K562 (cell line): ENCODE data around the gene BIN1. TPM values are rescaled to one million over a fixed set of nuclear protein-coding genes. Genes with fewer than 3 reads are reported as not detected.

Experiments
- ATAC-seq: fragments of 200-7000 bp; cut with Tn5 transposase; 3 replicates; pipeline ENCODE4 v1.9.1; 2020; ENCODE audit warnings: moderate library complexity
- BruUV-seq: library from RNA; stranded (reverse); fragments of 400-500 nt; replicated peaks from 2 replicates; lab custom pipeline; 2021; lab: Mats Ljungman, UMichigan
- CTCF ChIA-PET: fragments of 300-600 bp; formaldehyde crosslinking; extraction: SDS; loops from one replicate; lab custom pipeline; 2021; ENCODE audit warnings: low intra/inter-chr PET ratio; lab: Yijun Ruan, JAX
- POLR2A ChIA-PET: fragments of 300-600, 350-650 bp; sonication (Branson Sonifier 250); formaldehyde crosslinking; extraction: SDS; loops from one replicate; lab custom pipeline; 2021; ENCODE audit warnings: antibody characterized with exemption, inconsistent platforms; lab: Yijun Ruan, JAX
- DNase-seq, 4 experiments: peaks; one replicate each; pipeline versions ENCODE4 v3.0.0 to v3.0.0-alpha.2; 2011 to 2018; ENCODE audit warnings: low spot score in 3 of 4, mixed read lengths in 3 of 4; ENCODE audit errors: extremely low read depth in 1 of 4
- FAIRE-seq: peaks from 2 replicates; lab custom pipeline; 2011; peaks lifted over from hg19 to GRCh38; lab: Jason Lieb, UNC
- H2AFZ ChIP-seq: 2 replicates; pipeline ENCODE4 v1.6.0; 2011; ENCODE audit warnings: low read depth, low read length, control low read depth, inconsistent platforms
- H3K27ac ChIP-seq: fragments of 200-600 bp; 3 replicates; pipeline ENCODE4 v1.8.0; 2011; ENCODE audit warnings: low read depth, mild to moderate bottlenecking, control low read depth, inconsistent platforms, low read length, moderate library complexity, mixed read lengths; ENCODE audit errors: extremely low read depth
- H3K27me3 ChIP-seq, 2 experiments: fragments of 300-600 bp in 1 of 2; 2 replicates in 1 of 2; 3 replicates in 1 of 2; pipeline versions ENCODE4 v1.6.0 to v1.8.0; 2011; ENCODE audit warnings: inconsistent platforms in 2 of 2, low read length in 2 of 2, mild to moderate bottlenecking in 1 of 2, mixed read lengths in 1 of 2, moderate library complexity in 1 of 2; ENCODE audit not compliant: control insufficient read depth in 2 of 2, insufficient read depth in 2 of 2
- H3K36me3 ChIP-seq: fragments of 300-600 bp; 3 replicates; pipeline ENCODE4 v1.8.0; 2011; ENCODE audit warnings: mild to moderate bottlenecking, low read length, inconsistent platforms; ENCODE audit not compliant: control insufficient read depth, insufficient read depth
- H3K4me1 ChIP-seq, 2 experiments: fragments of 200-600 bp in 1 of 2; replicated peaks in 1 of 2; 2 replicates in 1 of 2; 3 replicates in 1 of 2; pipeline versions ENCODE4 v1.5.1 to v1.8.0; 2011; ENCODE audit warnings: inconsistent platforms in 2 of 2, low read length in 2 of 2, mild to moderate bottlenecking in 1 of 2, mixed read lengths in 1 of 2, moderate library complexity in 1 of 2; ENCODE audit not compliant: control insufficient read depth in 2 of 2, insufficient read depth in 2 of 2
- H3K4me2 ChIP-seq: 2 replicates; pipeline ENCODE4 v1.6.1; 2011; ENCODE audit warnings: low read length, control low read depth, inconsistent platforms, mixed read lengths; ENCODE audit not compliant: insufficient read depth
- H3K4me3 ChIP-seq: fragments of 200-600 bp; sonication (generic), shearing (Covaris generic); 2 replicates; pipeline ENCODE4 v1.5.1; 2016; ENCODE audit warnings: control low read depth, inconsistent platforms
- H3K79me2 ChIP-seq: fragments of 200-600 bp; 3 replicates; pipeline ENCODE4 v1.8.0; 2011; ENCODE audit warnings: low read length, inconsistent platforms; ENCODE audit not compliant: control insufficient read depth, insufficient read depth
- H3K9ac ChIP-seq, 2 experiments: 2 replicates each; pipeline versions ENCODE4 v1.6.0 to v1.6.1; 2011; ENCODE audit warnings: low read depth in 2 of 2, low read length in 2 of 2, control low read depth in 1 of 2, inconsistent platforms in 1 of 2, mild to moderate bottlenecking in 1 of 2, mixed read lengths in 1 of 2; ENCODE audit not compliant: insufficient read depth in 1 of 2
- H3K9me1 ChIP-seq: one replicate; pipeline ENCODE4 v1.6.0; 2011; ENCODE audit warnings: inconsistent platforms, mild to moderate bottlenecking, low read length, moderate library complexity; ENCODE audit not compliant: control insufficient read depth, insufficient read depth
- H3K9me3 ChIP-seq: replicated peaks from 2 replicates; pipeline ENCODE4 v1.5.1; 2011; ENCODE audit warnings: low read depth, low read length, inconsistent platforms; ENCODE audit not compliant: control insufficient read depth, insufficient read depth
- H4K20me1 ChIP-seq: replicated peaks from 2 replicates; pipeline ENCODE4 v1.6.1; 2011; ENCODE audit warnings: low read length, inconsistent platforms, mixed read lengths; ENCODE audit not compliant: control insufficient read depth, insufficient read depth
- ASH1L ChIP-seq: fragments of 450-650 bp; IDR thresholded peaks from 2 replicates; pipeline ENCODE4 v1.6.1; 2018; ENCODE audit warnings: borderline replicate concordance, mild to moderate bottlenecking, low read depth; ENCODE audit not compliant: partially characterized antibody
- BACH1 ChIP-seq: fragments of 200-800 bp; sonication (Bioruptor generic); IDR thresholded peaks from 2 replicates; pipeline ENCODE4 v1.6.1; 2016; ENCODE audit warnings: missing genetic modification characterization, missing compliant biosample characterization
- CEBPB ChIP-seq: fragments of 450-650 bp; IDR thresholded peaks from 2 replicates; pipeline ENCODE4 v1.6.1; 2016; ENCODE audit warnings: missing genetic modification characterization, missing compliant biosample characterization
- ESRRA ChIP-seq: fragments of 450-650 bp; IDR thresholded peaks from 2 replicates; pipeline ENCODE4 v1.6.1; 2014; ENCODE audit warnings: low read depth, mild to moderate bottlenecking, moderate library complexity, borderline replicate concordance
- ILK ChIP-seq: fragments of 450-650 bp; IDR thresholded peaks from 2 replicates; pipeline ENCODE4 v1.6.1; 2016; ENCODE audit warnings: missing genetic modification characterization, low read depth, mild to moderate bottlenecking, missing compliant biosample characterization, moderate library complexity, borderline replicate concordance
- LEF1 ChIP-seq: fragments of 450-650 bp; IDR thresholded peaks from 2 replicates; pipeline ENCODE4 v1.6.1; 2016; ENCODE audit warnings: mild to moderate bottlenecking
- MYBL2 ChIP-seq, 2 experiments: fragments of 450-650 bp in 1 of 2; sonication (generic) in 1 of 2; formaldehyde crosslinking in 1 of 2; IDR thresholded peaks; 2 replicates each; pipeline versions ENCODE4 v1.6.1 to v1.8.1; 2017 to 2022; ENCODE audit warnings: borderline replicate concordance in 1 of 2, inconsistent platforms in 1 of 2, low read depth in 1 of 2, mild to moderate bottlenecking in 1 of 2, missing genetic modification reagents in 1 of 2, moderate library complexity in 1 of 2
- POLR3G ChIP-seq: IDR thresholded peaks from 2 replicates; pipeline ENCODE4 v1.6.1; 2011; ENCODE audit not compliant: insufficient read length, insufficient replicate concordance; ENCODE audit errors: extremely low read depth
- TOE1 ChIP-seq, 2 experiments: fragments of 450-650 bp in 1 of 2; sonication (generic) in 1 of 2; formaldehyde crosslinking in 1 of 2; IDR thresholded peaks; 2 replicates each; pipeline versions ENCODE4 v1.7.1 to v1.8.0; 2016 to 2022; ENCODE audit warnings: borderline replicate concordance in 2 of 2, mild to moderate bottlenecking in 2 of 2, antibody characterized with exemption in 1 of 2, inconsistent platforms in 1 of 2, low read depth in 1 of 2, missing genetic modification reagents in 1 of 2, moderate library complexity in 1 of 2
- ZC3H4 ChIP-seq: sonication (generic); formaldehyde crosslinking; IDR thresholded peaks from 2 replicates; pipeline ENCODE4 v1.9.0; 2021; ENCODE audit warnings: missing genetic modification reagents, borderline replicate concordance
- ZNF133 ChIP-seq: fragments of 250-450 bp; sonication (Bioruptor Pico); IDR thresholded peaks from 2 replicates; pipeline ENCODE4 v1.4.0; 2020; ENCODE audit warnings: mild to moderate bottlenecking
- ZNF175 ChIP-seq: fragments of 200-800 bp; sonication (Bioruptor generic); IDR thresholded peaks from 2 replicates; pipeline ENCODE4 v1.6.1; 2016; ENCODE audit warnings: low read depth, mild to moderate bottlenecking, missing genetic modification characterization, missing compliant biosample characterization
- ZNF24 ChIP-seq: fragments of 450-650 bp; IDR thresholded peaks from 2 replicates; pipeline ENCODE4 v1.6.1; 2016
- ZNF408 ChIP-seq: fragments of 250-450 bp; sonication (Bioruptor Pico); IDR thresholded peaks from 2 replicates; pipeline ENCODE4 v1.4.0; 2020; ENCODE audit warnings: low read depth, mild to moderate bottlenecking, moderate library complexity
- WGBS: fragments of 100-300 bp; shearing (Covaris generic); methylation state at CpG from one replicate; pipeline ENCODE4 v1.1.6; 2016; ENCODE audit warnings: low coverage, mixed read lengths; ENCODE audit not compliant: insufficient coverage; ENCODE audit errors: missing lambda C conversion rate; 5-methylcytosine and 5-hydroxymethylcytosine counted together
- in situ Hi-C: fragments of 300-500 bp; cut with MboI; formaldehyde crosslinking; loops from 4 replicates; pipeline ENCODE4 v1.15.0; 2018; ENCODE audit warnings: inconsistent platforms, mixed read lengths
- intact Hi-C: fragments of 100-400 bp; cut with micrococcal nuclease; formaldehyde crosslinking; loops from 2 replicates; pipeline ENCODE4 v1.14.2; 2022
- polyA plus RNA-seq, 8 experiments: library from polyadenylated mRNA; depleted of rRNA in 4 of 8; stranded (reverse) in 5 of 8; unstranded in 3 of 8; fragments of >200 nt; fragmentation: Nextera tagmentation in 2 of 8; fragmentation: Illumina TruSeq in 1 of 8; extraction: Ambion mirVana in 2 of 8; extraction: Trizol in 1 of 8; gene quantifications; 2 replicates each; pipeline versions ENCODE4 v1.2.1 to v1.2.3, GENCODE V29; 2011 to 2014; ENCODE audit warnings: inconsistent platforms in 1 of 8, missing spikeins in 1 of 8
- total RNA-seq, 7 experiments: library from RNA; depleted of rRNA in 6 of 7; stranded (reverse); fragments of >200 nt in 6 of 7; fragmentation: Illumina TruSeq in 2 of 7; extraction: Trizol in 2 of 7; gene quantifications; 2 replicates each; pipeline versions ENCODE4 v1.2.1 to v1.2.3, GENCODE V29; 2011 to 2021; ENCODE audit warnings: low replicate concordance in 1 of 7
- TF ChIP-seq, protein P1 (sequence below), 3 experiments: fragments of 200-800 bp in 1 of 3; sonication (Bioruptor generic) in 1 of 3; sonication (generic) in 1 of 3; formaldehyde crosslinking in 1 of 3; IDR thresholded peaks; 2 replicates each; pipeline versions ENCODE4 v1.6.1 to v1.8.0; 2016 to 2022; ENCODE audit warnings: mild to moderate bottlenecking in 2 of 3, missing compliant biosample characterization in 2 of 3, missing genetic modification characterization in 2 of 3, missing genetic modification reagents in 1 of 3
- TF ChIP-seq, protein P2 (sequence below), 2 experiments: fragments of 250-450 bp in 1 of 2; fragments of 450-650 bp in 1 of 2; sonication (Bioruptor Pico) in 1 of 2; IDR thresholded peaks; 2 replicates each; pipeline versions ENCODE4 v1.6.1 to v1.8.0; 2016 to 2021; ENCODE audit warnings: mild to moderate bottlenecking in 2 of 2, moderate library complexity in 2 of 2, missing compliant biosample characterization in 1 of 2, missing genetic modification characterization in 1 of 2

Gene BIN1
- total and polyA plus RNA-seq, 9 of the 15 experiments (the other 6 are each of a cell fraction or from before 2014, with no cell fraction given) = 0.04 to 2.8 (median 0.79) TPM; not detected in 1

DNA sequence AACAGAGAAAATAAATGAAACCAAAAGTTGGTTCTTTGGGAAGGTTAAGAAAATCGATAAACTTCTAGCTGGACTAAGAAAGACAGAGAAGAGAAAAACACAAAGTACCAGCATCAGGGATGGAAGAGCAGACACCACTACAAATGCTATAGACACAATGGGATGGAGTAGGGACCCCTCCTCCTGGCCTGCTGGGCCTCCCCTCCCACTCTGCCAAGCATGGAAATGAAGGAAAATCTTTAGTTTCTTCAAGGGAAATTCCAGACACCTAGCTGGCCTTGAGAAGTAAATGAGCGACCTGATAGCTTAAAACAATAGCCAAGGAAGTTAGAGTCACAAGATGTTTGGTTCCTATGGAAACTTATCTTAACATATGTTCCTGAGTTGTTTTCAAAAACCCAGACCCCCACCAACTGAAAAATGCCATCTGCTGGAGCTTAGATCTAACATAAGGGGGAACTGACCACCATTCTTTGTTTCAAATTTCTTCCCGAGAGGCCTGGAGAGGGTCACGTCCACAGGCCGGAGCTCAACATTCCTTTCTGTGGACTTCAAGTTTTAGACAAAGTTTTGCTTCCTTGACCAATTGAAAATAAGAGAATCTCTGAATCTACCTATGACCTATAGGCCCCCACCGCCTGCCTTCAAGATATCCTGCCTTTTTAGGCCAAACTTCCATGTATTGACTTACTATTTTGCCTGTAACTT lies 101.9 kb downstream of the BIN1 start (continued):
- TF ChIP-seq, protein P1, sequence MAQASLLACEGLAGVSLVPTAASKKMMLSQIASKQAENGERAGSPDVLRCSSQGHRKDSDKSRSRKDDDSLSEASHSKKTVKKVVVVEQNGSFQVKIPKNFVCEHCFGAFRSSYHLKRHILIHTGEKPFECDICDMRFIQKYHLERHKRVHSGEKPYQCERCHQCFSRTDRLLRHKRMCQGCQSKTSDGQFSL (CRISPR knock-in tag; IDR thresholded peaks at IDR 0.05) = no peak
- TF ChIP-seq, protein P1 (tag; IDR thresholded peaks at IDR 0.05) = no peak
- TF ChIP-seq LEF1 (no peak), ZNF133 (CRISPR knock-in tag) (no peak), ASH1L (no peak), ZC3H4 (CRISPR knock-in tag) (no peak), POLR3G (no peak), ZNF408 (CRISPR knock-in tag) (no peak)

DNA sequence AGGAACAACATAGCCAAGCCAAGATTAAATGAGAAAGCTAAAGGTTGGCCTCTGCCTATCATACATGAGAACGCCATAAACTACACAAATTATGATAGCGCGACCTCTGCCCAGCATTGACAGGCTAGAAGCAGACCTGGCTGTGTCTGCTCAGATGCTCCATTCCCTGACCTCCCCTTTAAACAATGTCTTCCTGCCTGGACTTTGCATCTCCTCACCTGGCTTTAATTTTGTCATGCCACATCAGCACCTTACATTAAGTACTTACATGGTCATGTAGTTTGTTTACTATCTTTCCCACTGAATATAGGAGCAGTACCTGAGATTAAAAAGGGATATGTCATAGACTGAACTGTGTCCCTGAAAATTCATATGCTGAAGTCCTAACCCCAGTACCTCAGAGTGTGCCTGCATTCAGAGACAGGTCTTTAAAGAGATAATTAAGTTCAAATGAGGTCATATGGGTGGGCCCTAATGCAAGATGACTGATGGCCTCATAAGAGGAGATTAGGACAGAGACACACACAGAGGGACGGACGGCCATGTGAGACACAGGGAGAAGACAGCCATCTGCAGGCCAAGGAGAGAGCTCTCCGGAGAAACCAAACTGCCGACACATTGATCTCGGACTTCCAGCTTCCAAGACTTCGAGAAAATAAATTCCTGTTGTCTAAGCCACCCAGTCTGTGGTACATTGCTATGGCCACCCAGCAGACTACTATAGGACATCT lies 103.7 kb downstream of the BIN1 start:
- in situ Hi-C loops (no loop called here), intact Hi-C loops (no loop called here)
- Histone ChIP-seq H3K36me3 (no peaks in the 10 kb centered on the region), H3K27me3 (0 out of 5 replicates have a peak, but pooled peaks cover 0 to 5% of the 10 kb centered on the region in 2 experiments), H3K4me1 (peaks cover 0 to 4% of the 10 kb centered on the region in 2 experiments; a peak in 3 of 5 replicates), H3K9ac (no peak overlapping the region; a peak in 1 of 4 replicates), H3K4me3 (no peak overlapping the region), H3K27ac (no peak overlapping the region), H4K20me1 (no peaks in the 10 kb centered on the region), H2AFZ (peak overlapping the region; percentile 67; the same call in 1 of the 2 replicates), H3K79me2 (no peaks in the 10 kb centered on the region), H3K9me3 (no peaks in the 10 kb centered on the region), H3K9me1 (no peaks in the 10 kb centered on the region), H3K4me2 (no peak overlapping the region; the same call in 1 of the 2 replicates)
- ChIA-PET POLR2A (interaction anchor here (0.6 to 1.7 kb wide), 4 partner anchors 13 to 284 kb away, joined by 3 to 6 read pairs (median 3); no protein-coding TSS in a partner anchor), CTCF (no interaction called here)
- no TSS peak for BruUV-seq
- peak in 2 of 4 experiments; percentile 48 to 72 for DNase-seq
- 23% methylated on average over 9 of the region's 9 CpGs for WGBS
- peak; percentile 99 for ATAC-seq
- FAIRE-seq = peak; percentile 89
- TF ChIP-seq ZNF175 (no peak), CEBPB (0 out of 2 replicates have a peak, but pooled peaks have one; percentile 29), BACH1 (no peak), ESRRA (peak; percentile 39; the same call in 1 of the 2 replicates), MYBL2 (IDR thresholded peaks at IDR 0.05; ENCODE audit: low read depth) (no peak), MYBL2 (CRISPR knock-in tag; IDR thresholded peaks at IDR 0.05; ENCODE audit: borderline replicate concordance) (no peak), ZNF24 (no peak), TOE1 (IDR thresholded peaks at IDR 0.05; ENCODE audit: borderline replicate concordance) (no peak), TOE1 (CRISPR knock-in tag; IDR thresholded peaks at IDR 0.05; ENCODE audit: borderline replicate concordance, low read depth) (no peak), ILK (no peak)
- TF ChIP-seq, protein P2, sequence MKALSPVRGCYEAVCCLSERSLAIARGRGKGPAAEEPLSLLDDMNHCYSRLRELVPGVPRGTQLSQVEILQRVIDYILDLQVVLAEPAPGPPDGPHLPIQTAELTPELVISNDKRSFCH (CRISPR knock-in tag; IDR thresholded peaks at IDR 0.05) = no peak
- TF ChIP-seq, protein P2 (tag; IDR thresholded peaks at IDR 0.05) = 0 out of 2 replicates have a peak, but pooled peaks have one; percentile 25
